ENCODE measurements around the gene PTMA.
A peak's percentile ranks its signal among the peaks of the same experiment; 100 is the strongest.
"Not testable (repeated sequence)": the region's sequence is repeated elsewhere in the genome, so short reads cannot be mapped to it uniquely, and the experiment has no call there.

PTMA gene

DNA sequence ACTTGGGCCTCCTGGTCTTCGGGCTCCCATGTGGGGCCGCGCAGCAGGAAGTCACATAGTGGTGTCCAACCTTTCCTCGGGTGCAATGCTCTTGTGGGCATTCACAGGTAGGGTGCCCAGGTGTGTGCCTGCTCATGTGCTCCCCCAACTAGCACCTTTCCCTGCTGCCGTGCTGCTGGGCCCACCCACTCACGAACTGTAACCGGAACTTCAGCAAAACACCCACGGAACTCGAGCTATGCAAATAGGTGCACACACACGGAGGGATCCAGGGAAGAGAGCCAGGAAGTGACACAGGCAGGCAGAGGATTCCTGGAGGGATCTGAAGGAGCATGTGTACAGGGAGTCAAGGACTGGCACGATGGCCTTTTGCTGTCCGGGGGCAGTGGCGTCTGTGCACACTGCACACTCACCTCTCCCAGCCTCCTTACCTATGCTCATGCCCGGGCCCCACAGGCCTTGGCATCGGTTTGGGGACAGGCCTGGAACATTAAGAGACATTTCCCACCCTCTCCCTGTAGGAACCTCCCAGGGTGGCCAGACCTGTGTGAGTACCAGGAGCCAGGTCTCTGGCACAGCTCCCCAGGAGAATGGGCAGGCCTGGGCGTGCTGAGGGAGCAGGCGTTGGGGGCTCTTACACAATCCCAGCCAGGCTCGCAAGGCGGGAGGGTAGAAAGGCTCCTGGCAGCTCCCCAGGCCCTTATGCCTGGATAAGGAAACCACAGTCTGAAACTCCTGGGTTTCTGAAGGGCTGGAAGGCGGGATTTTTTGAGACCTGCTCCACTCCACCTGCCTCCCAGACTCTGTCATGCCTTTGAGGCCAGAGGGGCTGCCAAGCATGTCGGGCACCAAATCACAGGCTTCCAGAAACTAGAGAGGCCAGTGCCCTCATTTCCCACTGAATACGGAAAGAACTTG, 6.6 kb upstream of the PTMA start:
- DNase-seq, result no peak

DNA sequence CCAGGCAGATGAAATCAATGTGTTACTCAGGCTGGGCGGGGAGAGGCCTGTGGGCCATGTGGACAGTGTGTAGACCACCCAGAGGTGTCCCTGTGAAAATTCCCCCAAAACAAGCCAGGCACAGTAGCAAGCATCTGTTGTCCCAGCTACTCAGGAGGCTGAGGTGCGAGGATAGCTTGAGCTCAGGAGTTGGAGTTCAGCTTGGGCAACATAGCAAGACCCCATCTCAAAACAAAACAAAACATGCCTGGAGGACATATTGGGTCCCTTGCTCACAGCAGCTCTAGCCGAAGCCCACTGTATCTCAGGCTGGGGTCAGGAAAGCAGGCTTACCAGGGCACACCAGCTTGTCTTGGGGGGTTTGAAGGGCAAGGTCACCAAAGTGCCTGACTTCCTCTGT, 4.3 kb upstream of the PTMA start:
- DNase-seq, result no peak

DNA sequence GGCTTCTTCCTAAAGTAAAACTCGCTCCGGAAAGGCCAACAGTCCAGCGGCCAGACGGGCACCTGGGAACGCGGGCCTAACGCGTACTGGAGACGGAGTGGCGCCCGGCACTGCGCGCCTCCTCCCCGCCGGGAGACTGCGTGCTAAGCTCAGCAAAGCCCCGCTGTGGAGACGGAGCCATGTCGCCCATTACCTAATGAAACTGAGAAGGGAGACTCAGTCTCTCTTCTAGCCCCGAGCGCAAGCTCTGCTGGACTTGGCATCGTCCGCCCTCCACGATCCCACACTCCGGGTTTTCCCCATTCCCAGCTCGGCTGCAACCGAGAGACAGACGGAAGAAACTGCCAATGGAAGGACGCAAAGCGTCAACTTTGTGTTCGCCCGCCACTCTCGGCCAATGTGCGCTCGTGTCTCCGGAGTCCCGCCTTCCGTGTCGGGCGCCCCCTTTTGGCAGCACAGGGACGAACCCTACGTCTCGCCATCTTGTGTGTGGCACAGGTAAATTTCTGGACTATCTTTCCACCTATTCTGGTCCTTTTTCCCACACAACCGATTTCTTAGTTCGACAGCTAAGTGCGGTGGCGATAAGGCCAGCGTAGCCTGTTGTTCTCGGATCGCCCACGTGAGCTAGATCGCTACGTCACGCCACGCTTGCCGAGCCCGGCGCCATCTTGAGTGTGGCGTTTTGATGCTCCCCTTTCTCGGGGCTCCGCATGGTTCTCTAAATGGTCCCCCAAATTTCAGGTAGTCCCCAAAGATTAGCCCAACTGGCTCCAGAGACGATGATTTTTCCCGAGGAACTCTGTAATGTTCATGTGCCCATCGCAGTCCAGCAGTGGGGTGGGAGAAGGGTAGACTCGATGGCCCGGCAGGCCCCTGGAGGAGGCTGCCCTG, 1.3 kb upstream of the PTMA start:
- peak; percentile 97 to 98 for DNase-seq

DNA sequence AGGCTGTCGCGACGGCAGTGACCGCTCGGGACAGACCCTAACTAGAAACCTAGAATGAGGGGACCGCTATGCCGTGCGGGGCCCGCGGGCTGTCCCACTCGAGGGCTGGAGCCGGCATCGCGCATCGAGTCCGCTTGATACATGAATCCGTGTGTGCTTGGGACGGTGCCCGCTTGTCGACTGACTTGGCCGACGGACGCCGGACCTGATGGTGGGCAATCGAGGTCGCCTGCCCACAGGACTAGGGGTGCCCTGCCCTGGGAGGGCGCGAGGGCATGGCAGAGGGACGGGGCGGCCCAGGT, 749 bp upstream of the PTMA start:
- no peak for DNase-seq

DNA sequence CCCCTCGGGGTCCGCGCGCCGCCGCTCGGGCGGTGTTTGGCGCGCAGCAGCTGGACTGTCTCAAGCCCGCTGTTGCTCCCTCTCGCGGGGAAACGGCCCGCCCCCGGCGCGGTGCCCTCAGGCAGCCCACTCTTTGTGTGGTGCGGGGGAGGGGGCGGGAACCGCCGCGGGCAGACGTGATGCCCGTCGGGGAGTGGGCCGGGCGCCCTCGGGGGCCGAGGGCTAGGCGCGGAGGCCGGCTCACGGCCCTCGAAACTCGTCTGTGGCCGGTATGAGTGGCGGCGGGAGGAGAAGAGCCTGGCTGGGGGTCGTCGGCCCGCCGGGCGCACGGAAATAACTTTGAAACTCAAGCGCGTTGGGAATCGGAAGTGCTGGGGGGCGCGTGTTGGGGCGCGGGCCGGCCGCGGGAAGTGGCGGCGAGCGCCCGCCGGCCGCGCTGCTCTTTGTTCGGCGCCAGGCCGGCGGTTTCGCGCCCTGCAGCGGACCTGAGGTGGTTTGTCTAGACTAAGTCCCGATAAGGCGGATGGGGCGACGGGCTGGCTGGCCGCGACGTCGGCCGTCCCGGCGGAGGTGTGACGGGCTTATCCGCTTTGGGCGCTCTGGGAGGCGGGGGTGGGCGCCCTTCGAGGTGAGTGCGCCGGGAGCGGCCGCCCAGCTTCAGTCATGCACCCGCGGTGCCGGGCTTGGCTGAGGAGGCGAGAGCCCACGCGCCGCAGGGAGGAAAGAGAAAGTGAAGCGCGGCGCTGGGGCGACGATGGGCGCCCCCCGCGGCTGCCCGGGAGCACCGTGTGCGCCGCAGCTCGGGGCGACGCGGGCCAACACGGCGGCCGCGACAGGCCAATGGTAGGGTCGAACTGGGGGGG, 679 bp downstream of the PTMA start:
- peak; percentile 60 to 71 for DNase-seq

DNA sequence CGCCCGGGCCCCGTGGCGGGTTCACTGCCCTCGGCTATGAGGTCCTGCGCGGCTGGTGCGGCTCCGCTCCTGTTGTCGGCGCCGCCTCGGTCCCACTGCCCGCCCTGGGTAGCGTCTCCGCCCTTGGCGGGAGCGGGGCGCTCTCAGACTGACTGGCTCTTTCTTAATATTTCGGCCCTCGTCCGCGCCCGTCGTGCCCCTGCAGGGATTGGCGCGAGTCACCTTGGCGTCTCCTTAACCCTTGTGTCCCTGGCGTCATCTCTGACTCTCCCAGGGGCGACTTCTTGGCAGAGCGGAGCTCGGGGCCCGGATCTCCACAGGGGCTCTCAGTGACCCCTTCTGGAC, 1.3 kb downstream of the PTMA start:
- no peak for DNase-seq

DNA sequence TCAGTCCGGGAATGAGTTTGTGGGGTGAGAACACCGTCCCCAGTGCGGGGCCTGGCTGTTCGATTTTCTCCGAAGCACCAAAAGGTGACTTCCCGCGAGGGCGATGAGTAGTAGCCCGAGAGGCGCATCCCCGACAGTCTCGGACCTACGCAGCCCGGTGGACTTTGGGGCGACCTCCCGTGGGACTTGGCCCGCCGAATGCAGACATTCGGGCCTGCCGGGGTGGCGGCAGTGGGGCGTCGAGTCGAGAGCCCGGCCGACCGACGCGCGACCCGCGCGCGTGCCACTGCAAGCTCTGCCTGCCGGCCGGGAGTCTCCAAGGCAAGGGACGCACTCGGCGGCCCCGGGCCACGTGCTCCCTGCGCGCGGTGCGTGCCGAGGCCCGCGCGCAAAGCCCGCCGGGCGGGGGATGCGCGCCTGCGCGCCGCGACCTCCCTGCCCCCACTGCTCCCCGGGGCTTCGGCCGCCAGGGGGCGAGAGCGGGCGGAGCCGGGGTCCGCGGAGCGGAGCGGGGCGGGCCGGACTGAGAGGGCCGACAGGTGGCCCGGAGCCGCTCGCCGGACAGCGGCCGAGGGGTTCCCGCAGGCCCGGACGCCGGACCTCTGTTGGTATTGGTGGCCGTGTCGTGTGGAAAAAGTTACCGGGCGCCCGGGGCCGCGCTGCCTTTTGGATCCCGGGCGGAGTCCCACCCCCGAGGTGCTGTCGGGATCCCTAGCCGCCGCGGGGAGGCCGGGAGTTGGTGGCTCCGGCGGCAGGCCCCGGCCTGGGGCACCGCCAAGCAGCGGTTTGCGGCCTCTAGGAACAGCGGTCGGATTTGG, 1.9 kb downstream of the PTMA start:
- DNase-seq, result peak; percentile 85 to 90

DNA sequence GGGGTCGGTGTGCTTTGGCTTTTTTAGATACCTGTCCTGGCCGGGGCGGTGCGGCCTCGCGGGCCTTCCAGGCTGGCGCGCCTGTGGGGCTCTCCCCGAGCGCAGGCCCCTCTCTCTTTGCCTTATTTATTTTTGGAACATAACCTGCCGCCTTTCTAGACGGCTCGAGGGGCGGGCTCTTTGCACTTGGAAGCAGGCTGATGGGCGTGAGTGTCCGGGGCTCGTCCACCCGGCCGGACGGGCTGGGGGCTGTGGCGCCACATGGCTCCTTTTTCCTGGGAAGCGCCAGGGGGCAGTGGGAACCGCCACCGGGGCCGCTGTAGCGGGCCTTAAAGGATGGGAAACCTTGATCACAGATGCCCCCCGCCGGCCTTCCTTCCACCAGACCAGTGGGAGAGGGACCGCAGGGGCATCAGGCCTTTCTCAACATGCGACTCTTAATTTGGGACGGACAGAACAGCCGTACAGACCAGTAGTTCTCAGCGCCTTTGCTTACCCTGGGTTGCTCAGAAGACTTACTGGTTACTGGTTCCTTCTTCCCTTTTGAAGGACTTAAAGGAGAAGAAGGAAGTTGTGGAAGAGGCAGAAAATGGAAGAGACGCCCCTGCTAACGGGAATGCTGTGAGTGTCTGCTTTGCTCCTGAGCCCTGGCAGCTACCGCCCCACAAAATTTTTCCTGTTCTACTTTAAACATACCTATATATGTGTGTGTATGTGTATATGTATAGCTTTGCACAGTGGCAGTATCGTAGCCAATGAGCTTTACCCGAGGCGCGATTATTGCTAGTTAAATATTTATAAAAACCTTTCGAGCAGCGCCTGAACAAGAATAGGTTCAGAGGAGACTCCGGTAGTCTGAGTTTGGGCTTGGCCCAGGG, 2.7 kb downstream of the PTMA start:
- peak in 1 of 2 donors; percentile 37 for DNase-seq

DNA sequence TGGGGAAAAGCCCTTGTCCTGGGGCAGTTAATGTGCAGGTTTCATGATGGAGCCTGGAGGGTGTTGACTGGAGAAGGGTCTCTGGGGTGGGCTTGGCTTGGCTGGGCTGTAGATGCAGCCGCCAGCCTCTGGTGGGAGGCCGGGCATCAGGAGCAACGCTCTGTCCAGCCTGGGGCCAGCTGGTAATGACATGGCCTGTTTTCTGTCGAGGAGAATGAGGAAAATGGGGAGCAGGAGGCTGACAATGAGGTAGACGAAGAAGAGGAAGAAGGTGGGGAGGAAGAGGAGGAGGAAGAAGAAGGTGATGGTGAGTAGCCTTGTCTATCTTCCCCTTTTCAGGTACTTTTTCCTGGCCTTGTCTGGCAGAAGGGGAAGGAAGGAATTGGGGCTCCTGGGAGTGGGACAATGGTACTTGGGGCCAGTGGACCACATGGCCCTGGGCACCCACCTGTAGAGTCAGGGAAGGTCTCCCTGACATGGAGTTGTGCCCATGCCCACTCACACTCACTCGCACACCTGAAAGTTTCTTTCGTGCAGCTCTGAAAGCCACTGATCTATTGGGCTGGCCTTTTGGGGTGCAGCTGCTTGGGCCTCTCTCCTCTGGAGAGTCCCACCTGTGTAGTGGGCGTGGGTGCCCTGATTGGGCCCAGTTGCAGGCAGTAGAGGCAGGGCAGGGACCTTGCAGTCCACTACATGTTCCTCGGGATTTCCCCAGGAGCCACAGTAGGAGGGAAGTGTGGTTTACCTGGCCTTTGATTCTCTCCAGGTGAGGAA, 3.5 kb downstream of the PTMA start:
- DNase-seq, result peak; percentile 20 to 59

DNA sequence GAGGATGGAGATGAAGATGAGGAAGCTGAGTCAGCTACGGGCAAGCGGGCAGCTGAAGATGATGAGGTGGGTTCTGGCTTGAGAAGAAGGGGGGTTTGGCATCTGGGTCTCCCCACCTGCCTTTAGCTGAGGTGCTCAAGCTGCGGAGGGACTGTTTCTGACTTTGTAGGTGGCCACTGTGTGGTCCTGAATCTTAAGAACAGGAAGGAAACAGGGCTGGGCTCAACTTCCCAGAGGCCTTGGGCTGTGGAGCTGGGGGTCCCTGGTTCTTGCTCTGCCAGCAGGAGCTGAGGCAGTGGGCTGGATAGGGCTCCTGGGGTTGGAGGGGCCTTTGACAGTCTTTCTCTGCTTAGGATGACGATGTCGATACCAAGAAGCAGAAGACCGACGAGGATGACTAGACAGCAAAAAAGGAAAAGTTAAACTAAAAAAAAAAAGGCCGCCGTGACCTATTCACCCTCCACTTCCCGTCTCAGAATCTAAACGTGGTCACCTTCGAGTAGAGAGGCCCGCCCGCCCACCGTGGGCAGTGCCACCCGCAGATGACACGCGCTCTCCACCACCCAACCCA, 4.2 kb downstream of the PTMA start:
- DNase-seq, result peak; percentile 55 to 58

DNA sequence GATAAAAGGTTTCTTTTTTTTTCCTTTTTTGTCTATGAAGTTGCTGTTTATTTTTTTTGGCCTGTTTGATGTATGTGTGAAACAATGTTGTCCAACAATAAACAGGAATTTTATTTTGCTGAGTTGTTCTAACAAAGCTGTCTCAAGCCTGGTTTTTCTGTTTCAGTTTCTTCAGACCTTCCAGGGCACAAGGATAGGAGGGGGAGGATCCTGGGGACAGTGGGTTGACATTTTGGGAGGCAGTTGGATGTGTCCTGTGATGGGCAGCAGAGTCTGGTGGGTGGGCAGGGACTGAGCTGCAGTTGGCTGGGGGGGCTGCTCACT, 5.0 kb downstream of the PTMA start:
- not testable (repeated sequence) for DNase-seq

DNA sequence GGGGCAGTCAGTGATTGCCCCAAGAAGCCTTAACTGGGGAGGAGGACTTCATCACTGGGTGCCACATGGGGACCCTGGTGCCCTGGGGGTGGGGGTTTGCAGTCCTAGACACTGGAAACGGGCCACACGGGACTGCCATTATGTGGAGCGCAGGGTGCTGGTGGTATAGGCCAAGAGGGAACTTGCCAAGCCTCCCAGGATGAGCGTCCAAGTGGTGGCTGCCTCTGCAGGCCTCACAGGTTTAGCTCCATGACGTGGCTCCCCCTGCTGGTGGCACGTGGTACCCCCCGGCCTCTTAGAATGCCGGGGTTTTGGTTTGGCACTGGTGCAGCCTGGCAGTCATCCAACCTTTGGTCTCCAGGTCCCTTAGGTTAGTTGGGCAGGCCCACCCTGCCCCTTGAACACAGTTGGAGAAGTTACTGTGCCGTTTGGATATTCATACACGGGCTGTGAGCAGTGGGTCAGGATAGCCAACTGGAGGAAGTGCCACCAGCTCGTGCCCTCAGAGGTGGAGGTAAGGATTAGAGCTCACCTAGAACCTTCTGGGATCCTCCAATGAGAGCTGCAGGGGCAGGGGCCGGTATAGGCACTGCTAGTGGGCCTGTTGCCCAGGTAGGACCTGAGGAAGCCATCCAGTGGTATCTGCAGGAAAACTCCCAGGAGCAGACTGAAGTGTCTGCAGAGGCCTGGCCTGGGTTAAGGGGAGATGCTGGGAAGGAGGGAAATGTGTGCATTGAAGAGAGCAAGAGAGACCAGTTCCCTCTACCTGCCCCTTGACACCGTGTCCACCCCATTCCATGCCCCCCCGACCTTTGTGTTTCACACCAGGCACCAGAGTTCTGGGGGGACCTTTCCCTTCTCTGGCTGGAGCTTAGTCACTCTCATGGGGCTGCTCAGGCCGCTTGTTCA, 5.7 kb downstream of the PTMA start:
- DNase-seq, result peak; percentile 88 to 92

DNA sequence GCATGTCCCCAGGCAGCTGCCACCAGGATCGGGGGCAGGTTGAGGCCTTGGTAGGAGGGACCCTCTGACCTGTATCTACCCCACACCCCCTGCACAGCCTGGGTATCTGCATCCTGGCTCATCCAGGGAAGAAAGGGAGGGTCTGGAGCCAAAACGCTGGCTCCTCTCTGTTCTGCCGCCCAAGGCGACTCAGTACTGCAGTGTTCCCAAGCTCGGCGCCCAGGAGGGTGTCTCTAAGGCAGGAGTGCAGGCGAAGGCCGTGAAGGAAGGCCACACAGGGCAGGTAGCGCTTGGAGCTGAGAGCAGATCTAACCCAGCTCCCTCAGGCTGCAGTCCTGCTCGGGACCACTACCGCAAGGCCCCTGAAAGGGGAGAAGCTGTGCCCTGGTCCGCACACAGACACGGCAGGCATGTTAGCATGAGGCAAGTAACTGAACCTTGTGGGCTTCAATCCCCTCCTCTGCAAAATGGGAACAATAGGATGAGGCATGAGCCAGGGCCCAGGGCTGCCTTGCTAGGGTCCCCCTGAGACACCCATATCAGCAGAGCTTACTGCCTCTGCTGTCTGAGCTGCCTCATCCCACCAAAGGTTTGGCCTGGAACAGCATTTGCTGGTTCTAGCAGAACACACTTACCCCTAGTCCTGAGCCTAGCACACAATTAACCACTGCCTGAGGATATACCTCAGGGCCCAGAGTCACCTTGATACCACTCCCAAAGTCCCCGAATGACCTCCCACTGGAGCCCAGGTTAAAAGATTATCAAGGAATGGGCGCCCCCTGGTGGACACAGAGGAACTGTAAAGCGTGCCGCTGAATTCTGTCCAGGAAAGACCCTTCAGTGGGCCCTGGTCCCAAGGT, 6.5 kb downstream of the PTMA start:
- peak; percentile 75 to 83 for DNase-seq

DNA sequence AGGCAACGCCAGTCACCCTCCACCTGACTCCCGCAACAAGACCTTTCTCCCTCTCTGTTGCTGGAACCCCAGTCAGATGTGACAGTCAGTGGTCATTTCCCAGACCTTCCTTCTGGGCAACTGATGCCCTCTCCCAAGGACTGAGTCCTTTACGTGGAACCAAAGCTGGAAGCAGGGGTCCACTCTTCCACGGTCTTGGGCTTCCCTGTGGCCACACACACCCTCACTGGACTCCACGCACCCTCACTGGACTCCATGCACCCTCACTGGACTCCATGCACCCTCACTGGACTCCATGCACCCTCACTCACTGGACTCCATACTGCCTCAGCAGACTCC, 7.1 kb downstream of the PTMA start:
- no peak for DNase-seq

DNA sequence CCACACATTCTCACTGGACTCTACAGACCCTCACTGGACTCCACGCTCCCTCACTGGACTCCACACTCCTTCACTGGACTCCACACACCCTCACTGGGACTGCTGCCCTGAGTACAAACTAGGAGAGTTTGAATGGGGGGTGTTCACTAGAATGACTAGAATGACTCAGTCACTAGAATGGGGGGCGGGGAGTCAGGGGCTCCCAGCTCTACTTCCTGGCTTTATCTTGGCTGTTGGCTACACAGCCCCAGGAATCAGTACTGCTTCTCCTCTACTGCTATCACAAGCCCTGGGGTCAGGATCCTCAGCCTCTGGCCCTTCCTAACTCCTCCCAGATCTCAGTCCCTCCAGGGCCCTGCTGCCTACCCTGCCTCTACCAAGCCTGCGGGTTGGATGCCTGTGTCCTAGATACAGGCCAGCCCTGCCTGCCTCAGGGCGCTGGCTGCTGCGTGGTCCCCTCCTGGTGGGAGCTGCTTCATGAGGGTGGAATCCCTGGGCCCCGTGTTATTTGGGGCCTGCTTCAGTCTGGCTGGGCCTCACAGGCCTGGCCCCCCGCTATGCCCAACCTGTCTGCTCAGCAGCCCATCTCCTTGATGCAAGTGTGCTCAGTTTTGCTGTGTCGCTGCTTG, 7.8 kb downstream of the PTMA start:
- DNase-seq, result peak in 1 of 2 donors; percentile 11

DNA sequence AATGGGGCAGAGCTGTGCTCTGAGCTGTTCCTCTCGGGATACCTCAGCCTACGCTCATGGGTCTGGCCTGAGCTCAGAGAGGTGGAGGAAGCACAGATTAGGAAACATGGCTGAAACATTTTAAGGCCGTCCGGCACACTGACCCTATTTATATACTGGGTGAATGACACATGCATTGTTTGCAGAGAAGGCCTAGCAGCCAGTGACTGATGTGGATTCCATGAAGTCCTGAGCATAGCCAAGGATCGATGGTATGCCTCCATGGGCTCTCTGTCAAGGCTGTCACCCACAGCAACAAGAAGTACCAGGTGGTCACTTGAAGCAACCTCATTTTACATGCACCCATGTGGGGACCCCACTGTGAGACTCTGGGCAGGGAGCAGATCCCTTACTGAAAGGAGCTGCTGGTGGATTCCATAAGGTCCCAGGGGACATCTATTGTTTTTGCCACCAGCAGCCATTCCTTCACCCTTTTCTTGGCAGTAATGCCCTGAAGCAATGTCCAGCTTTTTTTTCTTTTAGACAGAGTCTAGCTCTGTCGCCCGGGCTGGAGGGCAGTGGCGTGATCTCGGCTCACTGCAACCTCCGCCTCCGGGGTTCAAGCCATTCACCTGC, 8.4 kb downstream of the PTMA start:
- peak in 1 of 2 donors; percentile 12 for DNase-seq

All from CD4-positive, alpha-beta T cell treated with Interferon alpha-2 for 1 hour (primary cell).